Left colon (tissue), 2 donors: ENCODE measurements around the gene ME3. TPM values are rescaled to one million over a fixed set of nuclear protein-coding genes. Genes with fewer than 3 reads are reported as not detected.
A peak's percentile ranks its signal among the peaks of the same experiment; 100 is the strongest.

Source experiments
- ATAC-seq: fragments of 200-7000 bp; cut with Tn5 transposase; one replicate; pipeline ENCODE4 v1.9.1; 2020; ENCODE audit warnings: mild to moderate bottlenecking, moderate library complexity
- DNase-seq, 2 donors: peaks; one replicate each; pipeline ENCODE4 v3.0.0-alpha.2; 2020
- intact Hi-C, 2 donors: fragments of 100-400 bp; cut with DNase I in 1 of 2; cut with micrococcal nuclease in 1 of 2; formaldehyde crosslinking; loops; one replicate each; pipeline versions ENCODE4 v1.11.2 to v1.14.0; 2022; cut with DNase I, micrococcal nuclease
- total RNA-seq, 2 donors: library from RNA; stranded (reverse); fragmentation: NEBNext Ultra II Directional; extraction: Animal tissue kit (Norgen Biotek cat#: 25700); gene quantifications; one replicate each; pipeline ENCODE4 v1.2.1, GENCODE V29; 2021
- donor health status: DM: no; HTN: no; CAD: no.
- donor health status: DM: yes; HTN: yes; CAD: no.

ME3 gene
- total RNA-seq, 2 donors from 2014 or later, result 35.8 to 38.1 TPM

DNA sequence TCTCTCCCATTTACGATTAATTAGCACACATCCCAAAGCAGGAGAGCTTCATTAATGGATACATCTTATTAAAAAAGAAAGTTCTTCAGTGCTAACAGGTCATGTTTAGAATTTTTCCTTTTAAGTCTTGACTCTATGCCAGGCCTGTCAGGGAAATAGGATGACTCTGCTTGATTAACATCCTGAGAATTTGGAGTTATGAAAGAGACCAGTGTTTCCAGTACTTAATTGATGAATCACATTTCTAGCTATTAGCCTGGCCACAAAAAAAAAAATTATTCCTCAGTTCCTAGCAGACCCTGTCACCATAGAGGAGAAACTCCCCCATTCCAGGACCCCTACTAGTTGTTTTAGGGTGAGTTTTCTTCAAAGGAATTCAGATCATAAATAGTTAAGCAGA is 23.6 kb upstream of the ME3 start:
- intact Hi-C loops, result no loop called here

GRCh38 chr11:86695373-86695772 is 23.0 kb upstream of the ME3 start:
- DNase-seq, result no peak
- intact Hi-C loops, result no loop called here
- ATAC-seq, result no peak

More for the DNA sequence above, 23.6 kb upstream of the ME3 start:
- ATAC-seq (no peak), DNase-seq (no peak)

- ATAC-seq, result no peak
- DNase-seq, result no peak
- intact Hi-C loops, result no loop called here
Observed at GRCh38 chr11:86693518-86693917, 21.1 kb upstream of the ME3 start.

DNA sequence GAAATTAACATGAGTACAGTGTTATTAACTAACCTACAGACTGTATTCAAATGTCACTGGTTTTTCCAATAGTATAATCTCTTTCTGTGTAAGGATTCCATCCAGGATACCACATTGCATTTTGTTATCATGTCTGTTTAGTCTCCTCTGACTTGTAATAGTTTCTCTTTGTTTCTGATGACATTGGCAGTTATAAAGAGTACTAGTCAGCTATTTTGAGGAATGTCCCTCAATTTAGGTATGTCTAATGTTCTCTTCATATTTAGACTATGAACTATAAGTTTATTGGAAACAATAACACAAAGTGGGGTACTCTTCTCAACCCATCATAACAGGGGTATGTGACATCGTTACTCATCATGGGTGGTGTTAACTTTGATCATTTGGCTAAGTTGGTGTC is 20.3 kb upstream of the ME3 start:
- ATAC-seq (no peak), DNase-seq (no peak)
- intact Hi-C loops, result no loop called here

DNA sequence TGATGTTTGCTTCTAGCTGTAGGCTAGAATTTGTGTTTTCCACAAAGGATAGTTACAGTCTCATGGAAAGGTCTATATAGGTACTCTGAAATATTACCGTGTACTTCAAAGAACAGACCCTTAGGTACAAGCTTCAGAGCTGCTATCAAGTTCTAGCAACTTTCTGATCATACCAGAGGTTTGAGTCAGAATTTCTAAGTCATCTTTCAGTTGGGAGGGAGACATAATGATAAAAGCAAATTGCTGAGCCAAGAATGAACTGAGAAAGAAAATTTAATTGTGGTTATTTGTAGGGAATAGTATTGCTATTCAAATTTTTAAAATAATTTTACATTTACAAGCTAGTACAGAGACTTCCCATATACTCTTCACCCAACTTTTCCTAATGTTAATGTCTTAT is 19.9 kb upstream of the ME3 start:
- ATAC-seq, result no peak
- no peak for DNase-seq
- intact Hi-C loops, result no loop called here

DNA sequence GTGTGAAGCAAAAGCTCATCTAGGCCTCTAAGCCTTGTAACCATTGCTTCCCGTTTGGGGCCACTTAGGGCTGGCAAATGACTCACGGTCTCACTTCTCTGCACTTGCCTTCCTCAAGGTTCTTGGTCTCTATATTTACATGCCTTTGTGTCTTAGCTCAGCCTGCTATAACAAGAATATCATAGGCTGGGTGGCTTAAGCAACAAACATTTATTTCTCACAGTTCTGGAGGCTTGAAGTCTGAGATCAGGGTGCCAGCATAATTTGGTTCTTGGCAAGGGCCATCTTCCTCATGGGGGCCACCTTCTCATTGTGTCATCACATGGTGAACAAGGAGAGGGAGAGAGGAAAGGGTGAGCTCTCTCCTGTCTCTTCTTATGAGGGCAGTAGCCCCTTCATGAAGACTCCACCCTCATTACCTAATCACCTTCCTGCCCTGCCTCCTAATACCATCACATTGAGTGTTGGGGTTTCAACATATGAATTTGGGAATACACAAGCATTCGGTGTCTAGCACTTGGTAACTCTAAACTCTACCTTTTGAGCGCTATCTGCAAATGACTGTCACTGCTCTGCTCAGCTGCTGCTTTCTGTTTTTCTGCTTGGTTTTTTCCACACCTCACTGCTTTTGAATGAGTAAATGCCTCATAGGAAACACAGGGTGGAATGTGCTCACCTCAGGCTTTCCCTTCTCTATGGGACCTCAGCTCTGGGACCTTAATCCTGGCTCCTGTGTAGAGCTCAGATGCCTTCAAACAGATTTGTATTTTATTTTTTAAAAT is 16.2 kb upstream of the ME3 start:
- ATAC-seq (no peak), DNase-seq (no peak)
- intact Hi-C loops, result no loop called here

- DNase-seq (no peak), ATAC-seq (no peak)
- intact Hi-C loops, result no loop called here
Observed at GRCh38 chr11:86687185-86687778, 14.9 kb upstream of the ME3 start.

DNA sequence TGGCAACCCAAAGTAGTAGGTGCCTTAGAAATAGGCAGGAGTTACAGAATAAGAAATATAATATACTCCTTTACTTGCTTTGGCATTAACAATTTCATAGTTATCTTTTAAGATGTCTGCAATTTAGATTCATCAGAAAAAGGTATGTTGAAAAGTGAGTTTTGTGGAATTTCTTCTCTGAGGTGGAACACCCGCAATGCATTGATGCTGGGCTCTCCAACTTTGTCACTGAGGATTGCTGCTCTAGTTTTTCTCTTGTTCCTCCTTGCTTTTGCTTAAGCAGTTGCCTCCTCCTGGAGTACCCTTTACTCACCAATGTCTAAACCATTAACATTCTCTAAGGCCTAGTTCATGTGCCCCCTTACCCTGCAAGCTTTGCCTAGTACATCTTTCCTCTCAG is 14.1 kb upstream of the ME3 start:
- DNase-seq, result no peak
- intact Hi-C loops, result no loop called here
- ATAC-seq, result no peak

DNA sequence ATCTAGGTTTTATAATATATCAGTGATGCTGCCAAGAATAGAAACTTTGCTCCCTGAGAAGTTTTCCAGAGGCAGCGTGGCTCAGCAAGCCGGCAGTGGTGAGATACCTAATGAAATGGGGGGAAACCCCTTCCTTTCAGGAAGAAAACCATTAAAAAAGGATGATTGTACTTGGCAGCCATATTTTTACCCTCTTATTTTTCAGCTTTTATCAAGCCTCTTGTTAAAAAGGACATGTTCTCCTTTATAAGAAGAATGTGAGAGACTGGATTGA is 9.0 kb upstream of the ME3 start:
- intact Hi-C loops, result no loop called here
- DNase-seq (no peak), ATAC-seq (no peak)

DNA sequence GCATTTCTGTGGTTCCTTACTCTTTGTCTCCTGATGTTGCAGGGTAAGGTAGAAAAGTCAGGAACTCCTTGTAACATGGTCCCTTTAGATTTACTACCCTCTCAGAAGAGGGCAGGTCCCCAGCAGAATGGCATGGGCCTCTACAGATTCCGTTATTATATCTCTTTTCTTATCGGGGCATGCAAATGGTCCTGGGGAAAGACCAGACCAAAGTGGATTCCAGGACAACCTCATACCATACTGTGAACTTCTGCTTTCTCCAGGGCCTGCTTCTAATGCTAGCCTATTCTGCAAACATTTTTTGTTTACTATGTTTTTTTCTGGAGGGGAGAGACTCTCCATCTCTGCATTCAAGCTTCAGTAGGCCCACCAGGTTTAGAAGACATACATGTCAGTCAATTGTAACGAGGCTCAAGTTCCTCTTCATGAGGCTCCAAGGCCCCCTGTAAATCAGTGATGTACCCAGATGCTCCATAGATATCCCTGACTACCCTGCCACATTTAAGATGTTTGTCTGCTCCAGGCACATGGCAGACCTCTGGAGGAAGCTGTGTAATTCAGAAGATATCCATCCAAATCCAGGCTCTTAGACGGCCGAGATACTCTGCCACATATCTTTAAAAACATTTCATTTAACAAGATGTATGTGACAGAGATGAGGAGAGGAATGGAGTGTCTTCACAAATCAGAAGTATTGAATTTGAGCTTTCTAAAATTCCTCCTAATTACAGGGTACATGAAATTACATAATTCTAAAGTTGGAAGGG is 8.5 kb upstream of the ME3 start:
- no peak for ATAC-seq
- intact Hi-C loops, result no loop called here

DNA sequence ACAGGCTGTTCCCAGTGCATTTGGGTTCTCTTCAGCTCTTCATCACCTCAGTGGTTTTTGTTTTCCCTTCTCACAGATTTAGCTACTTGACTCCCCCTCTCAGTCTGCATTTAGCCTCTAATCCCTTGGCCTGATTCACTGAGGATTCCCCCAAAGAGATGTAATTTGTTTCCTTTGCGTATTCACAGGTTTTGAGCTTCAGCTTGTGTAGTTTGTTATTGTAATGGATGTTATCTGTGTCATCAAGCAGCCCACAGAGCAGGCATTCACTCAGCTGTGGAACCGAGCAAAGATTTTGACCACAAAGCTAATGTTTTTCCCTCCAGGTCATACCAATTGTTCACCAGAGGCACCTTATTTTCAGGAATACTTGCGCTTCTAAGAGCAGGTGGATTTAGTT is 6.4 kb upstream of the ME3 start:
- intact Hi-C loops, result no loop called here
- ATAC-seq (no peak), DNase-seq (no peak)

More for the DNA sequence above, 8.5 kb upstream of the ME3 start:
- DNase-seq, result no peak

DNA sequence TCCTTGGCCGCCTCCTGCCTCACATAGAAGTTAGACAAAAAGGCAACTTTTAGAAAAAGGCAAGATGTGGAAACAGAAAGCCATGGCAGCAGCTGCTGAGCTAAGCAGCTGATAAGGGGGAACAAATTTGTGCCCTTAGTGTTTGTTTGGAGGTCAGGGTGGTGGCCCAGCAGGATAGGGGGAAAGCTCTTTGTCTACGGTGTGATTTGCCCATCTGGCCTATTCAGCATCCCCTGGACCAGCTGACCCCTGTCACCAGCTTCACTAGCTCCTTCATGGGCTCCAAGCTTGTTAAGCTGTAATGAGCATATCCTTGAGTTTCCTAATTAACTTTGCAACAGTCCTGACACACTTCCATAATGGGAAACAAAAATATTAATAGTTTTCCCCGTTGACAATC is 5.9 kb upstream of the ME3 start:
- intact Hi-C loops, result no loop called here
- DNase-seq, result no peak
- ATAC-seq, result no peak

DNA sequence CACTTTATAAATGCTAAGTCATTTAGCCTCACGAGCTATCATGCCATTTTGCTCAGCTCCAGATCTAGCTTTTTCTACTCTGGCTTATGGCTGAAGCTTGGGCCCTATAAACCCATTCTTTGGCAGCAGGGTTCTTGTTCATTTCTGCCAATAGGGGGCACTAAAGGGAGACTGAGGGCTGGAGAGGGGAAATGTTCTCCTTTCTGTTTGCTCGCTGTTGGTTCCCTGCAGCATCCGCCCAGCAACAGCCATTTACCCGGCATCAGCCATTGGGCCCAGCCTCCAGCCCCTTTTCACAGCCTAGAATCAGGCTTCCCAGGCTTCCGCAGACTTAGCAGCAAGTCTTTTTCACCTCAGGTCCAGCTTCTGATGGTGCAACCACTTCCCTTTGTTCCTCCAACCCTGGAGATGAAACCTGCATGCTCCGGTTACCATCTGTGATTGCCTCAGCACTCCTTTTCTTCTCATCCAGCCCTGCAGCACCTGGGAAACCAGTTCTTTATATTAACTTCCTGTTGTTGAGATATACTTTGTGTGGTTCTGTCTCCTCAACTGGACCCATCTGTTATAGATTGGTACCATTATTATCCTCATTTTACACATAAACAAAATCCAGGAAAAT is 4.2 kb upstream of the ME3 start:
- intact Hi-C loops, result no loop called here
- DNase-seq (no peak), ATAC-seq (no peak)

DNA sequence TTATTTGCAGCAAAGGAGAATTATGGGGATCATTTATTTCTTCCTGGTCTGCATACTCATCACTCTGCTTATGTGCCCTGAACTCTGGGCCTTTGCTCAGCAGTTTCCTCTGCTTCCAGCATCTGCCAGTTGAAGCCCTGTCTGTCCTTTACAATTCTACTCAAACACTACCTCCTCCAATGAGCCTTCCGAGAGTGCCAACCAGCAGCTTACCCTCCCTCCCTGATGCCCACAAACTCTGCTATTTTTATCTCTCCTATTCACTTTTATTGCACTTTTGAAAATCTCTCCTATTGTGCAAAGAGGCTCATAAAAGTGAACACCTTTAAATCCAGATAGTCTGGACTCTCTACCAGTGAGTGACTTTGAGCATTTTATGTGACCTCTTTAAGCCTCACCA is 3.6 kb upstream of the ME3 start:
- intact Hi-C loops, result no loop called here
- peak; percentile 63 for ATAC-seq
- DNase-seq, result peak; percentile 41 to 64

GRCh38 chr11:86675017-86675416 is 2.6 kb upstream of the ME3 start:
- no peak for DNase-seq
- intact Hi-C loops, result no loop called here
- no peak for ATAC-seq

- DNase-seq (peak; percentile 43 to 44), ATAC-seq (peak; percentile 57)
- intact Hi-C loops, result no loop called here
Observed at GRCh38 chr11:86673872-86674750, 1.7 kb upstream of the ME3 start.

DNA sequence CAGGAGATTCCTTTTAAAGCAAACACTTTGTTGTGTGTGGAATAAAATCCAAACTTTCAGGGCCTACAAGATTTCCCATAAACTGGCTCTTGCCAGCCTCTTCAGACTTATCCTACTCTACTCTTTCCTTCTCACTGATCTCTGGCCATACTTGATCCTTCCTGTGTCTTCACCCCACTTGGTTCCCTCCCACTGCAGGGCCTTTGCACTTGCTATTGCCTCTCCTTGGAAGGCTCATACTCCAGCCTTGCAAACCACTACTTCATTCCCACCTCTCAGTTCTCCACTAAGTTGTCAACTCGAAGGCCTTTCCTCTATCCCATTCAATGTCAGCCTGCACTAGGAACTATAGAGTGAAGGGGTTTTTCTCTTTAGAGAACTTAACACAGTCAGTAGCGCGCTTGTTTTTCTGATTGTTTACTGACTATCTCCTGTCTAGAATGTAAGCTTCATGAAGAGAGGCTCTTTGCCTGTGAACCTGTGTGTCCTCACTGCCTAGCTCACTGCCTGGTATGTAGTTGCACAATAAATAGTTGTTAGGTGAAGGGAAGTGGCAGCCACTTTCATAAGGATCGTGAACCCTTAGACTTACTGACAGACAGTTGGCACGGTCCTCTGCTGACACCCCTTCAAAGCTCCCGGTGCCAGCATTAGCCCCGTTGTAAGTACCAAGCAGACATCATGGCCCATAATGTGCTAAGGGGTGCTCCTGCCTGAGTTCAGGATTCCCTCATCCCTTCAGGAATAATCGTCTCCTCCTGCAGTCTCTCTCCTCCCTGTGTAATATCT is 833 bp upstream of the ME3 start:
- no peak for ATAC-seq
- DNase-seq, result no peak
- intact Hi-C loops, result no loop called here

GRCh38 chr11:86671531-86672006 is 847 bp downstream of the ME3 start:
- ATAC-seq, result peak; percentile 39
- intact Hi-C loops, result no loop called here
- peak; percentile 80 to 86 for DNase-seq
